Stimulated activated CD4-positive, alpha-beta T cell treated with anti-CD3 and anti-CD28 coated beads, Interleukin-12 subunit alpha, Interleukin-12 subunit beta, amount 100 ng/mL, for 48 hours (primary cell): ENCODE results near the gene FBXO38.

Experiments
- DNase-seq, 3 donors: peaks; one replicate each; pipeline ENCODE4 v3.0.0-alpha.2; 2020; ENCODE audit warnings: low read depth in 2 of 3, low spot score in 1 of 3

Gene FBXO38

DNA sequence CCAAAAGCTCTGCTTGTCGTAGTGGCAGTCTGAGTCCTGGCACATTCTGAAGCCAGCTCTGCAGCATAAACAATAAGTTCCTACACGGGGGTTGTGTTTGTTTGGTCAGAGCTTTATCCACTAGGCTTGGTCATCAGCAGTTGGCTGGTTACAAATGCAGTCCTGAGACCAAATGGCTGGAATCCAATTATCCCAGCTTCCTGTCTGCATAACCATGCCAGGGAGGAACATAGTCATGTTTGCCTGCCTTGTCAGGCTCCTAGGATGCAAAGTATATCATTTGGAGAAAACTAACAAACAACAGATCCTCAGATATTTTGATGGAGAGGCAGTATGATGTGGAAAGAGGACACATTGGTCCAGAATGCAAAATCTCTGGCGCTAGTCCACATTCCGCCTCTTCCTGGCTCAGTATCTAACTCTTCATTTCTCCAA, 85.8 kb downstream of the FBXO38 start:
- DNase-seq: no peak

DNA sequence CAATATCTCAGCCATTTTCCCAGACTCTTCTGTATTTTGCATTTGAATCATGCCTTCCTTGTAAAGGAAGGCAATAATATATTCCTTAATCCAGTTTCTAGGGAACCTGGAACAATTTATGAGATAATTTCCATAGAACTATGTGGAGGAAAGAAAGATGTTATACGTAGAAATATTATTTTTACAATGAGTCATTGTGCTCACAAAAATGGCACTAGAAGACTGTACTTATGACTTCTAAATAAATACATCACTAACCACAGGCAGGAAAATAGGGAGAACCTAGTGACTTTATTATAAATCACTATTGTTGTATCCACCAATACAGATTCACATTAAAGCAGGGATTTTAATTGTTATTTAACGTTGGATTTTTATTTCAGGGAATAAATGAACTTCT, 87.6 kb downstream of the FBXO38 start:
- DNase-seq: no peak

DNA sequence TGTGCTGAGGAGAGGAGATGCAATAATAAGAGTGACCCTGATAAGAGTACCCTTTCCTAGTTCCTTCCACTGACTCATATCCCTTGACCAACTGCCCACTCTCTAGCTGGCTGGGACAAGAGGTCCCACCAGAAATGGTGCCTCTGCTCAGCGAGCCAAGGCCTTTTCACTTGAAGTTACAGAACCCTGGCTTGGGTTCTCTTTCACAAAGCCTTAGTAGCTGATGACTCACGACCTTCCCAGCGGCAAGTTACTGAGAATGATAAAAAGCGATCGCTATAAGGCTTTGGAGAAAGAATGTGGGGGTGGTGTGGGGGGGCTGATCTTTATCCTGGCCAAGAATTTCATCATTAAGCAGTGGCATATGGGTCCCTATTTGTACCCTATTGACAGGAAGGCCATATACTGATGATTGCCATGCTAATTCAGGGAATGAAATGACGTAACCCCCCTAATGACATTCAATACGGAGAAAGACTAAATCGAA, 90.3 kb downstream of the FBXO38 start:
- no peak for DNase-seq

DNA sequence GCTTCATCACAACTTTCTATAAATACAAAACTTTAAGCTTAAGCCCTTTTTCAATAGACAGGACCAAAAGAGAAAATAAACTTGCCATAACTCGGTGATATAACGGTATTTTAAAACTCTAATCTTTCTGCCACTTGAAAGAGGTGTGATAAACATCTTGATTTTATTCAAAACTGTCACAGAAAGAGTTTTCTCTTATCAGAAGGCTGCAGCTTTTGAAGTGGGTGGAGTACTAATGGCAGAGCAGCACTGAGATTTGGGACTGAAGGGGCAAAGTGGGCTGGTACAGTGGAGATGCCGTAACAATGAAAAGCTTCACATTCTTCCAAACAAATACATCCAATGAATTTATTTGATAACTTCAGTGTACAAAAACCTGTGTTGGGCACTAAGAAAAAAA, 92.5 kb downstream of the FBXO38 start:
- no peak for DNase-seq

DNA sequence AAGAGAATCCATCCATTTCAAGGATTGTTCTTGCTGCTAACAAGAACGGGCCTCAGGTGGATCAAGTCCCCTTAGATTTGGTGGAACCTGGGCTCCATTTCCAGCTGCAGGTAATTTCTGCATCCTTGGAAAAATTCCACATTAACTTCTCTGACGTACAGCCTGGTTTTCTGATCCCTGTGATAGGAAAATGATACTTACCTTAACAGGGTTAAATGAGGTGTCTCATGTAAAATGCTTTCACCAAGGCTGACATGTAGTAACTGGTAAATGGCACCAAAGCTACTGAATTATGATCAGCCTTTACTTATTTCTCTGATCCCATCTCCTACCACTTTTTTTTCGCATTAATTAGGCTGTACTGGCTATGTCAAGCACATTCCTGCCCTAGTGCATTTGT, 93.7 kb downstream of the FBXO38 start:
- DNase-seq: no peak

DNA sequence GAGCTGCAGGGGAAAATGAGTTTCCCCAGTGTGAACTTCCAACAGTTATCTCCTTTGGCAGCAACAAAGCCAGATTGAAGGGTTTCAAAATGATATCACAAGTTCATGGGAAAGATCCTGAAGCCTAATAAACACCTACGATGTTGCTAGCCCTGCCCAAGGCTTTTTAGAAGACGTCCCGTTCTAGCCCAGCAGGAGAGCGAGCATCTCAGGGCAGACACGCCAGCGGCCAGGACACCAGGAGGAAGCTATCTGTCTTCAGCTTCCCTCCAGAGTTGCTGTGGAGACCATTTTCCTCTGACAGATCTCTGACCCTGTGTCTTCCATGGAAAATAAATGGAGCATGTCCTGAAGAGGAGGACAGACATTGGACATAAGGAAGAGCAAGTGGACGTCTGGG, 98.4 kb downstream of the FBXO38 start:
- no peak for DNase-seq

DNA sequence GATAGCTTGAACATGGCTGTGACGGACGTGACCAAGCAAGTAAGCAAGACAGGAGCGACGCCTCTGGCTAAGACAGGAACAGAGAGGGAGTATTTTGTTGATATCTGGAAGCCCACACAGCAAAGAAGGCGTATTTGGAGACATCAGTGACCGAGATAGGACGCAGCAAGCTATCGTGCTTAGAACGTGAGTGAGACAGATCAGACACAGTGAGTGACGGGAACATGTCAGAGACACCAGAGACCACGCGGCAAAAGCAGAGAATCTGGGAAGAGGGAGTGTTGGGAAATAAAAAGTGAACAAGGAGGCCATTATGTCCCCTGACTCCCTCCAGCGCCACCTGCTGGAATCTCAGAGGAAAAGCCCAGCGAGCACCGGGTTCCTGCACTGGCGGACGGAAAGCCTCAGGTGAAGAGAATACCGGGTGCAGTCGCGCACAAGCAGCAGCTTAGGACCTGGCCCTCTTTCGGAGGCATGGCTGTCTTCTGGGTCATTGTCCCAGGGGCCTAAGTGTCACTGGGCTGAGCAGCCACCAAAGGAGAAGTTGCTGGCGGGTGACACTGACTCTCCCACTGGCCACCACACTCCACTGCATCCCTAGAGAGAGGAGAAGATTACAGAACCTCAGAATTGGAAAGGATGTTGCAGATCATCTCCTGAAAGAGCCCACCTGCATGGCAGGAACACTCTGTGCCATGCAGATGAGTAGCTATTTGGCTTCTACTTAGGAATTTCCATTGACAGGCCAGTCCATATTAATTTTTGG, 99.1 kb downstream of the FBXO38 start:
- DNase-seq: peak; percentile 32 to 61 (median 52)

DNA sequence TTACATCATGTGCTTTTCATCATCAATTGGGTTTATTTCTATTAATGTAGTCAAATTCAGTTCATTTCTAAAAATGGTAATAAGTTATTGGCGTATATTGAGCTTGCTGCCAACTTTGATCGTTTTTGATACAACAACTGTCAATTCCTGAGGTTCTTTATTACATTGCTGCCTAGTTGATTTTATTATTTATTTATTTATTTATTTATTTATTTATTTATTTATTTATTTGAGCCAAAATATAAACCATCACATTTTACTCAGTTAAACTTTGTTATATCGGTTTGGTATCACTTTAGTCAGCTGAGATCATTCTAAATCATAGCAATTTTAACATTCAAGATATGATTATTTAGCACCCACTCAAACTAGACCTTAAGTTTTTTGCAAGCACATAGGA, 100.0 kb downstream of the FBXO38 start:
- no peak for DNase-seq

DNA sequence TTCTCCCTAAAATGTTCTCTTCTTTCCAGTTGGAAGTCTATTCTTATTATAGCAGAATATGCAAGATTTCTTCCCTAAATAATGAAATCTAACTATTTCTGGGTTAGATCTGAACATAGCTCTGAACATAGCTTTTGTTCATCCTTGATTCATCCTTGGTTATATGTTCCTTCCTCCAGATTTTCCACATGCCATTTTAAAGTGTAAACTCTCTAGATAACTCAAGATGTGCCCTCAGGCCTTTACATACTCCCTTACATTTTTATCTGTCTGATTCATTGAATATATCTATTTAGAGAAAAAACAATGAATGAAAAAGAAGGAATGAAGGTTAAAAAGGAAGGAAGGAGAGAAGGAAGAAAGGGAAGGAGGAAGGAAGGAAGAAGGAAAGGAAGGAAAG, 100.9 kb downstream of the FBXO38 start:
- no peak for DNase-seq

DNA sequence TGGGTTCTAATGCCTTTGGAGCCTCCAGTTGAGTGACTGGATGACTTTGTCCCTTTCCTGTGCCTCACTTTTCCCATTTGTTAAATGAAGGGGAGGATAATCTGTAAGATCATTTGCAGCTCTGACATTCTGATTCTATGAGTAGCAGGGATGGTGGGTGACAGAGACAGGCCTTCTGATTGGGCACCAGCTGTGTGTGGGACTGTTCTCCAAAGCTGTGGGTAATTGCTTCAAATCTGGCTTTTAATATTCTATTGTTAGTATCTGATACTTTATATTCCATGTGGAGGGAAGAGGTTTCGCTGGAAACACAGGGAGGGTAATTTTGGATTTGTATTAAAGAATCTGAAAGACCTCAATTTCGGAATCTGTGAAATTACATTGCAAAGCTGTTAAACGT, 102.7 kb downstream of the FBXO38 start:
- no peak for DNase-seq

DNA sequence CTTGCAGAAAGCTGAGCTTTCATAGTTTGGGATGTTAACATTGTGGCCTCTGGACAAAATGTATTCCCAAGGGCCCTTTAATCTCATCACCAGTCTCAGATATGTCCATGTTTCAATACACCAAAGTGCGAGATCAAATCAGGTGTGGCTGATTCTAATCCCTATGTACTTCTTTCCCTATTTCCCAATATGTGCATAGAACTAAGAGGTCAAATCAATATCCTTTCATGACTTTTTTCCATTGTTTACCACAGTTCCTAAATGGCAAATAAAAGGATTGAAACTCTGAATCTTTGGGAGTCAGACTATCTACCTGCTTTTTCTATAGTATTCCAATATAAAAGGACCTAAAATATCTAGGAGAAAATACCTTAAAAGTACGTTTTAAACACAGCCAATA, 105.0 kb downstream of the FBXO38 start:
- DNase-seq: no peak

DNA sequence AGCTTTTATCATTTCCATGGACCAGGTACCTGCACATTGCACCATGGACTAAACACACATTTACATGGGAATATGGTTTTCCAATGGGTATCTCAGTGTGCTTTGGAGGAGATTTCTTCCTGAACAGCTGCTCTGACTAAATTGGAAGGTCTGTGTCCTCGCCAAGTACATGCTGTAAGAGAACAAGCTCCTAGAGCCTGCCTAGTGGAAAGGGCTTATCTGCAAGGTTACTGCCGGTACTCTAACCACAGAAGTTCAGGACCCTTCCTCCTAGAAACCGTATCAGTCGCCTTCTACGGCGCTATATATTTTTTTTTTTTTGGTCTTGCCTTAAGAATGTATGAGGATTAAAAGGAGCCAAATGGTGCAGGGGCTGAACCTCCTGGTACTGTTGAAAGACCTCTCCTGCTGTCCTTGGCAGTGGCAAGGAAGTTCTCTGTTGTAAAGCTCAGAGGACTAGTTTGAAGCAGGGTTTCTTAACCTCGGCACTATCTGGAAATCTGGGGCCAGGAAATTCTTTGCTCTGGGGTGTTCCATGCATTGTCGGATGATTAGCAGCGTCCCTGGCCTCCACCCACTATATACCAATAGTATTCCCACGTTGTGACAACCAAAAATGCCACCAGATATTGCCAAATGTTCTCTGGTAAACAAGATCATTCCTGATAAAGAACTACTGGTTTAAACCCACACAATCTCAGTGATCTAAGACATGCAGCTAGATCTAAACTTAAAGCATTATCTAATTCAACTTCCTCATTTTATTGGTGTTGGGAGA, 107.4 kb downstream of the FBXO38 start:
- no peak for DNase-seq

DNA sequence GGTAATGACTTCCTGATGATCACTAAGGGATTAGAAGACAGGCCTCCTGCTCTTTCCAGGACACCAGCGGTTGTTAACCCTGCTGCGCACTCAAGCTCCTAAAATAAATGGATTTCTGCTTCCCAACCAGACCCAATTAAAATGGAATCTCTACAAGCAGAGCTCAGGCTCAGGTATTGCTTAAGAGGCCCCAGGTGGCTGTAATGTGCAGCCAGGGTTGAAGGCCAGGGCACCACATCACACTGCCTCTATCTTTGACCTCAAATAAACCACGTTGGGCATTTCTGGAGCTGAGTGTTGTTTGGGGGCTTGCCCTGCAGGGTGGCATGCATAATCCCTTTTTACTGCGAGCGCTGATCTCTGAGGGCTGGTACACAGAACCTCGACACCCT, 108.0 kb downstream of the FBXO38 start:
- DNase-seq: no peak

DNA sequence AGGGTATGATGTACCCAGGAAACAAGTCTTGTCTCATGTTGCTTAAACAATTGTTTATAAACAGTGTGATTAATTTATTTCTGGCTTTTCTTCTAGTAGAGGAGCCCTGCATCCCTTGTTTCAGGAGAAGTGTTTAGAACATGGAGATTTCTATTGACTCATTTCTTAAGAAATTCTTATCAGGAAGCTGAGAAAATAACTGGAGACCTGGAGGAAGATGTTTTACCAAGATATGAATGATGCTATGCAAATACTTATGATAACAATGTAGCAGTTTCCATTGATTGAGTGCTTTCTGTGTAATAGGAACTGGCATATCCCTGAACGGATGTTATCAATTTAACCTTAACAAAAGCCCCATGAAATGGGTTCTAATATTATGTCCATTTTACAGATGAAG, 108.6 kb downstream of the FBXO38 start:
- no peak for DNase-seq
